SU-DHL-6 (cell line): ENCODE measurements around the gene NTRK1.

Experiments used
- H2AFZ ChIP-seq: fragments of 200-600 bp; sonication (generic); 2 replicates; pipeline ENCODE4 v1.6.1; 2014; ENCODE audit warnings: low read depth, mild to moderate bottlenecking, moderate library complexity, mixed read lengths, antibody characterized with exemption, low read length; ENCODE audit not compliant: severe bottlenecking
- H3F3A ChIP-seq: fragments of 200-600 bp; shearing (Covaris generic); 2 replicates; pipeline ENCODE4 v1.6.0; 2016; ENCODE audit warnings: antibody characterized with exemption, mild to moderate bottlenecking; ENCODE audit not compliant: insufficient read depth
- H3K27ac ChIP-seq: fragments of 200-600 bp; sonication (generic); 2 replicates; pipeline ENCODE4 v1.5.1; 2016; ENCODE audit warnings: low read depth, mild to moderate bottlenecking, low read length, moderate library complexity, mixed read lengths
- H3K27me3 ChIP-seq: fragments of 200-600 bp; sonication (generic), shearing (Covaris generic); 2 replicates; pipeline ENCODE4 v1.6.0; 2014; ENCODE audit warnings: mild to moderate bottlenecking, low read length
- H3K36me3 ChIP-seq: fragments of 200-600 bp; sonication (generic); 2 replicates; pipeline ENCODE4 v1.6.1; 2014; ENCODE audit warnings: mild to moderate bottlenecking, low read length, mixed read lengths
- H3K4me2 ChIP-seq: fragments of 300-600, 200-600 bp; shearing (Covaris generic), sonication (generic); 2 replicates; pipeline ENCODE4 v1.6.0; 2014; ENCODE audit warnings: low read length, low read depth, mild to moderate bottlenecking; ENCODE audit not compliant: poor library complexity, severe bottlenecking
- H3K4me3 ChIP-seq: fragments of 200-600 bp; sonication (generic); 2 replicates; pipeline ENCODE4 v1.5.1; 2014; ENCODE audit warnings: antibody characterized with exemption, low read length, mild to moderate bottlenecking, mixed read lengths; ENCODE audit not compliant: insufficient read depth, poor library complexity, severe bottlenecking
- H3K79me2 ChIP-seq: fragments of 200-600 bp; sonication (generic); 2 replicates; pipeline ENCODE4 v1.6.1; 2014; ENCODE audit warnings: mild to moderate bottlenecking, low read length, moderate library complexity; ENCODE audit not compliant: insufficient read depth
- H3K9ac ChIP-seq: fragments of 200-600 bp; sonication (generic); 2 replicates; pipeline ENCODE4 v1.7.0; 2014; ENCODE audit warnings: mild to moderate bottlenecking, low read length
- H3K9me2 ChIP-seq: fragments of 200-600 bp; sonication (generic); replicated peaks from 2 replicates; pipeline ENCODE4 v1.6.1; 2014; ENCODE audit warnings: low read length; ENCODE audit not compliant: insufficient read depth
- H3K9me3 ChIP-seq: fragments of 200-600 bp; sonication (generic); 2 replicates; pipeline ENCODE4 v1.6.1; 2014; ENCODE audit warnings: low read length, mixed read lengths; ENCODE audit not compliant: insufficient read depth
- H4K20me1 ChIP-seq: fragments of 200-600 bp; sonication (generic); 2 replicates; pipeline ENCODE4 v1.6.1; 2014; ENCODE audit warnings: low read depth, mild to moderate bottlenecking, antibody characterized with exemption, low read length, moderate library complexity, mixed read lengths
- CTCF ChIP-seq: fragments of 200-600 bp; sonication (generic); IDR thresholded peaks from one replicate; pipeline ENCODE4 v1.5.1; 2017; ENCODE audit warnings: antibody characterized with exemption, mild to moderate bottlenecking, low read length, moderate library complexity; ENCODE audit not compliant: insufficient read depth, poor library complexity, severe bottlenecking
- EZH2phosphoT487 ChIP-seq: fragments of 200-600 bp; sonication (generic), shearing (Covaris generic); conservative IDR thresholded peaks from 2 replicates; pipeline ENCODE4 v1.6.1; 2018; ENCODE audit warnings: mild to moderate bottlenecking, antibody characterized with exemption, low read length, moderate library complexity, mixed read lengths

NTRK1 gene

GRCh38 chr1:156845055-156845952 lies 15.4 kb upstream of the NTRK1 start:
- H4K20me1 ChIP-seq = no peaks in the 10 kb centered on the region
- no peaks in the 10 kb centered on the region for H3K9me2 ChIP-seq
- no peaks in the 10 kb centered on the region for H3K27me3 ChIP-seq
- H3K36me3 ChIP-seq = no peaks in the 10 kb centered on the region
- no peak overlapping the region for H3K9ac ChIP-seq
- no peaks in the 10 kb centered on the region for H3F3A ChIP-seq
- no peak overlapping the region for H2AFZ ChIP-seq
- no peaks in the 10 kb centered on the region for H3K9me3 ChIP-seq
- H3K4me3 ChIP-seq = no peak overlapping the region
- TF ChIP-seq EZH2phosphoT487 (no peak), CTCF (no peak)
- H3K4me2 ChIP-seq = no peak overlapping the region
- no peaks in the 10 kb centered on the region for H3K79me2 ChIP-seq
- no peak overlapping the region for H3K27ac ChIP-seq

GRCh38 chr1:156845953-156846545 lies 14.6 kb upstream of the NTRK1 start:
- Histone ChIP-seq H3K9ac (no peak overlapping the region), H3K36me3 (no peaks in the 10 kb centered on the region), H2AFZ (no peak overlapping the region), H4K20me1 (no peaks in the 10 kb centered on the region), H3K79me2 (no peaks in the 10 kb centered on the region), H3K27me3 (no peaks in the 10 kb centered on the region), H3K27ac (no peak overlapping the region), H3K9me3 (no peaks in the 10 kb centered on the region), H3F3A (no peaks in the 10 kb centered on the region), H3K4me3 (no peak overlapping the region), H3K9me2 (no peaks in the 10 kb centered on the region), H3K4me2 (no peak overlapping the region)
- no peak for TF ChIP-seq EZH2phosphoT487
- no peak for TF ChIP-seq CTCF

- no peak overlapping the region for H3K4me3 ChIP-seq
- H3F3A ChIP-seq = no peaks in the 10 kb centered on the region
- H3K27me3 ChIP-seq = no peaks in the 10 kb centered on the region
- H3K9me3 ChIP-seq = no peaks in the 10 kb centered on the region
- H3K27ac ChIP-seq = no peak overlapping the region
- no peak overlapping the region for H3K9ac ChIP-seq
- H2AFZ ChIP-seq = no peak overlapping the region
- TF ChIP-seq CTCF = no peak
- no peak for TF ChIP-seq EZH2phosphoT487
- H3K36me3 ChIP-seq = no peaks in the 10 kb centered on the region
- H3K79me2 ChIP-seq = no peaks in the 10 kb centered on the region
- H3K4me2 ChIP-seq = no peak overlapping the region
- no peaks in the 10 kb centered on the region for H4K20me1 ChIP-seq
- no peaks in the 10 kb centered on the region for H3K9me2 ChIP-seq
These were observed 14.0 kb upstream of the NTRK1 start for GRCh38 chr1:156846643-156847042.
